Esophagus muscularis mucosa (tissue), 4 donors: ENCODE results near the gene CT47A1.

Source experiments
- EP300 ChIP-seq: sonication (generic); formaldehyde crosslinking; IDR thresholded peaks from one replicate; pipeline ENCODE4 v1.6.1; 2017; ENCODE audit warnings: antibody characterized with exemption
- POLR2A ChIP-seq: fragments of 450-650 bp; IDR thresholded peaks from one replicate; pipeline ENCODE4 v1.6.1; 2017; ENCODE audit warnings: antibody characterized with exemption, moderate library complexity, mild to moderate bottlenecking, low read depth
- POLR2AphosphoS5 ChIP-seq, 2 donors: sonication (generic); formaldehyde crosslinking; IDR thresholded peaks; one replicate each; pipeline ENCODE4 v1.6.1; 2017; ENCODE audit warnings: antibody characterized with exemption in 2 of 2
- TF ChIP-seq, protein P1 (sequence below), 3 experiments: fragments of 200-600 bp in 2 of 3; fragments of 450-650 bp in 1 of 3; sonication (generic) in 2 of 3; IDR thresholded peaks; one replicate each; pipeline ENCODE4 v1.5.1; 2017 to 2019; ENCODE audit warnings: antibody characterized with exemption in 3 of 3, mild to moderate bottlenecking in 2 of 3, moderate library complexity in 1 of 3

DNA sequence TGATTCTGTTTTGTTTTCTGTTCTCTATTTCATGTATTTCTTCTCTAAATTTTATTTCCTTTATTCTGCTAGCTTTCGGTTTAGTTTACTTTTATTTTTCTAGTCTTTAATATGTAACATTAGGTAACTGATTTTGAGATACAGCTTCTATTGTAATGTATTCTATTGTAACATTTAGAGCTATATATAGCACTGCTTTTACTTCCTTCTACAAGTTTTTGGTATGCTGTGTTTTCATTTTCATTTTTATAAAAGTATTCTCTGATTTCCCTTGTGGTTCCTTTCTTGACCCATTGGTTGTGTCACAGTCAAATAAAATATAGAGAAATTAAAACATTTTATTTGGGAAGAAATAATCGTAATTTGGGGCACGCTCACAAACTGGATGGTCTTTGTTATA is 13.9 kb upstream of the CT47A1 start:
- TF ChIP-seq, protein P1, sequence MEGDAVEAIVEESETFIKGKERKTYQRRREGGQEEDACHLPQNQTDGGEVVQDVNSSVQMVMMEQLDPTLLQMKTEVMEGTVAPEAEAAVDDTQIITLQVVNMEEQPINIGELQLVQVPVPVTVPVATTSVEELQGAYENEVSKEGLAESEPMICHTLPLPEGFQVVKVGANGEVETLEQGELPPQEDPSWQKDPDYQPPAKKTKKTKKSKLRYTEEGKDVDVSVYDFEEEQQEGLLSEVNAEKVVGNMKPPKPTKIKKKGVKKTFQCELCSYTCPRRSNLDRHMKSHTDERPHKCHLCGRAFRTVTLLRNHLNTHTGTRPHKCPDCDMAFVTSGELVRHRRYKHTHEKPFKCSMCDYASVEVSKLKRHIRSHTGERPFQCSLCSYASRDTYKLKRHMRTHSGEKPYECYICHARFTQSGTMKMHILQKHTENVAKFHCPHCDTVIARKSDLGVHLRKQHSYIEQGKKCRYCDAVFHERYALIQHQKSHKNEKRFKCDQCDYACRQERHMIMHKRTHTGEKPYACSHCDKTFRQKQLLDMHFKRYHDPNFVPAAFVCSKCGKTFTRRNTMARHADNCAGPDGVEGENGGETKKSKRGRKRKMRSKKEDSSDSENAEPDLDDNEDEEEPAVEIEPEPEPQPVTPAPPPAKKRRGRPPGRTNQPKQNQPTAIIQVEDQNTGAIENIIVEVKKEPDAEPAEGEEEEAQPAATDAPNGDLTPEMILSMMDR (IDR thresholded peaks at IDR 0.05), result no peak
- no peak for TF ChIP-seq EP300
- TF ChIP-seq POLR2A, result no peak
- TF ChIP-seq POLR2AphosphoS5 (IDR thresholded peaks at IDR 0.05), result no peak
